Lung (tissue), 12 donors: ENCODE results near the gene WNT7B. TPM values are rescaled to one million over a fixed set of nuclear protein-coding genes. Genes with fewer than 3 reads are reported as not detected.

ENCODE experiments used
- ATAC-seq: fragments of 200-7000 bp; cut with Tn5 transposase; one replicate; pipeline ENCODE4 v1.9.1; 2020; ENCODE audit warnings: moderate number of reproducible peaks; ENCODE audit not compliant: insufficient read depth, low FRiP score
- DNase-seq, 3 donors: peaks; one replicate each; pipeline ENCODE4 v3.0.0-alpha.2; 2013 to 2017
- H3K27ac ChIP-seq, 2 donors: one replicate each; pipeline ENCODE4 v1.5.1; 2013; ENCODE audit warnings: mild to moderate bottlenecking in 2 of 2, moderate library complexity in 2 of 2, control low read depth in 1 of 2, inconsistent platforms in 1 of 2, low read depth in 1 of 2, low read length in 1 of 2
- H3K27me3 ChIP-seq, 3 donors: one replicate each; pipeline ENCODE4 v1.5.1; 2013; ENCODE audit warnings: low read length in 2 of 3; ENCODE audit not compliant: control insufficient read depth in 3 of 3, insufficient read depth in 3 of 3
- H3K36me3 ChIP-seq, 4 donors: one replicate each; pipeline ENCODE4 v1.5.1; 2013; ENCODE audit warnings: low read length in 4 of 4, mild to moderate bottlenecking in 1 of 4, moderate library complexity in 1 of 4; ENCODE audit not compliant: control insufficient read depth in 4 of 4, insufficient read depth in 4 of 4
- H3K4me1 ChIP-seq, 5 donors: one replicate each; pipeline ENCODE4 v1.5.1; 2013; ENCODE audit warnings: low read length in 5 of 5, mild to moderate bottlenecking in 2 of 5, moderate library complexity in 1 of 5; ENCODE audit not compliant: control insufficient read depth in 5 of 5, insufficient read depth in 5 of 5
- H3K4me3 ChIP-seq: one replicate; pipeline ENCODE4 v1.5.1; 2013; ENCODE audit warnings: mild to moderate bottlenecking, control low read depth, moderate library complexity
- H3K9ac ChIP-seq, 2 donors: one replicate each; pipeline ENCODE4 v1.5.1; 2013; ENCODE audit warnings: low read length in 2 of 2, control low read depth in 1 of 2; ENCODE audit not compliant: insufficient read depth in 1 of 2
- H3K9me3 ChIP-seq, 4 donors: one replicate each; pipeline ENCODE4 v1.5.1; 2013; ENCODE audit warnings: low read length in 3 of 4, mild to moderate bottlenecking in 1 of 4, moderate library complexity in 1 of 4; ENCODE audit not compliant: control insufficient read depth in 4 of 4, insufficient read depth in 3 of 4
- CTCF ChIP-seq: IDR thresholded peaks from 2 replicates; pipeline ENCODE4 v1.5.1; 2012; ENCODE audit warnings: mild to moderate bottlenecking; ENCODE audit errors: control extremely low read depth, extremely low read depth
- WGBS, 2 donors: extraction: QIAGEN DNeasy Blood & Tissue Kit; methylation state at CpG; one replicate each; pipeline ENCODE4 v1.1.7; 2013; 5-methylcytosine and 5-hydroxymethylcytosine counted together
- polyA plus RNA-seq, 2 donors: library from polyadenylated mRNA; stranded (reverse); fragments of 200-250 nt; gene quantifications; one replicate each; pipeline ENCODE4 v1.2.1, GENCODE V29; 2013
- total RNA-seq, 2 donors: library from RNA; depleted of rRNA in 1 of 2; stranded (reverse); fragments of >200 nt in 1 of 2; gene quantifications; one replicate each; pipeline ENCODE4 v1.2.1, GENCODE V29; 2014 to 2021
- donor health status: control.
- donor health status: control.
- donor health status: Bipolar disorder and iron deficiency.
- donor health status: healthy.
- donor health status: DM: yes; HTN: yes; CAD: no.

The WNT7B gene
- total and polyA plus RNA-seq, 4 donors: 3.5 to 12.5 (median 6.5) TPM

- Histone ChIP-seq H3K27ac (no peak overlapping the region), H3K9me3 (peaks cover 0 to 15% (median 4%) of the 10 kb centered on the region in 4 donors), H3K9ac (no peak overlapping the region), H3K4me3 (no peak overlapping the region), H3K27me3 (peaks cover 0 to 3% (median 0%) of the 10 kb centered on the region in 3 donors), H3K4me1 (peaks cover 0 to under 1% (median 0%) of the 10 kb centered on the region in 5 donors), H3K36me3 (no peaks in the 10 kb centered on the region)
- WGBS, 2 donors: 60 to 61% methylated on average over 1 of the region's 1 CpG
- ATAC-seq (no peak), DNase-seq (no peak)
- no peak for TF ChIP-seq CTCF
Observed at GRCh38 chr22:45984316-45984916, 7.5 kb upstream of the WNT7B start.

- Histone ChIP-seq H3K4me1 (peaks cover 0 to 5% (median 0%) of the 10 kb centered on the region in 5 donors), H3K27me3 (peaks cover 0 to 5% (median 0%) of the 10 kb centered on the region in 3 donors), H3K4me3 (no peak overlapping the region), H3K27ac (no peak overlapping the region), H3K36me3 (no peaks in the 10 kb centered on the region), H3K9ac (no peak overlapping the region), H3K9me3 (peaks cover 0 to 16% (median 4%) of the 10 kb centered on the region in 4 donors)
- DNase-seq (no peak), ATAC-seq (no peak)
- WGBS, 2 donors: 81 to 88% methylated on average over 5 of the region's 5 CpGs
- no peak for TF ChIP-seq CTCF
Observed at GRCh38 chr22:45983797-45984196, 6.8 kb upstream of the WNT7B start.

GRCh38 chr22:45980761-45981160, 3.8 kb upstream of the WNT7B start:
- Histone ChIP-seq H3K4me3 (no peak overlapping the region), H3K27ac (no peak overlapping the region), H3K9ac (no peak overlapping the region), H3K9me3 (peaks cover 0 to 15% (median 4%) of the 10 kb centered on the region in 4 donors), H3K36me3 (no peaks in the 10 kb centered on the region), H3K27me3 (peaks cover 0 to 13% (median 12%) of the 10 kb centered on the region in 3 donors), H3K4me1 (peaks cover 0 to 18% (median 3%) of the 10 kb centered on the region in 5 donors)
- 93 to 96% methylated on average over 4 of the region's 4 CpGs for WGBS, 2 donors
- ATAC-seq: no peak
- no peak for TF ChIP-seq CTCF
- DNase-seq: no peak

GRCh38 chr22:45980268-45980570, 3.3 kb upstream of the WNT7B start:
- Histone ChIP-seq H3K9ac (no peak overlapping the region), H3K9me3 (peaks cover 0 to 11% (median 2%) of the 10 kb centered on the region in 4 donors), H3K27ac (no peak overlapping the region), H3K4me3 (no peak overlapping the region), H3K4me1 (peaks cover 0 to 18% (median 3%) of the 10 kb centered on the region in 5 donors), H3K36me3 (no peaks in the 10 kb centered on the region), H3K27me3 (peaks cover 0 to 15% (median 15%) of the 10 kb centered on the region in 3 donors)
- WGBS, 2 donors: 96 to 97% methylated on average over 2 of the region's 2 CpGs
- TF ChIP-seq CTCF: no peak
- ATAC-seq: no peak
- no peak for DNase-seq
